Measurements from ENCODE around the gene COL18A1.

DNA sequence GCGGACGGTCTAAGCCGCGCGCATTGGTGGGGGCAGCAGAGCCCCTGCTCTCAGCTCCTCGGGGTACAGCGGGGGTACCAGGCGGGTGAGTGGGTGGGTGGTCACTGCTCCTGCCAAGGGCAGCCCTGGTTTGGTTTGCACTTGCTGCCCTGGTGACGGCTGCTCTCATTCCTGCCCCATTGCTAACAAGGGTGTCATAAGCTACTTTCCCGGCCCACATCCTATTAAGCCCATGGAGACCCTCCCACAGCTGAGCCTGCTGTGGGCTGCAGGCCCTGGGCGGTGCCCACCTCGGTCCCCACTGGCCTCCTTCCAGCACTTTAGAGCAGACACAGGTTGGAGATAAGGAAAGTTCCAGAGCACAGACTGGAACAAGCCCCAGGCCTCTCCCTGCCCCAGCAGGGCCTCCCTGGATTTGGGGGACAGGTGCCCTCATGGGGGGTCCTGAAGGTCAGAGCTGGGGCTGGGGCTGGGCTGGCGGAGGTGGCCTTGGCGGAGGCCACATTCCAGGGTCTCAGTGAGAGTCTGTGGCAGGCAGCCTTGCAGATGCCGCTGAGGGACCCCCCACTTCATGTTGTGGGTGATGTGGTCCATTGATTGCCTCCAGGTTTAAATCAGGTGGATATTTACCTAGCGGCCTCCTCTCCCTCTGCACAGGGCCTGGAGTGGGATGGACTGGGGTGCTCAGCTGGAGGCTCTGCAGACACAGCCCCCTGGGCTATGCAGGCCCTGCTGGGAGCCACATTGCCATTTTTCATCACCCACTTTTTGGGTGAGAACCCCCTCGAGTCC lies 27.0 kb downstream of the COL18A1 start:
- TF ChIP-seq, protein P1, sequence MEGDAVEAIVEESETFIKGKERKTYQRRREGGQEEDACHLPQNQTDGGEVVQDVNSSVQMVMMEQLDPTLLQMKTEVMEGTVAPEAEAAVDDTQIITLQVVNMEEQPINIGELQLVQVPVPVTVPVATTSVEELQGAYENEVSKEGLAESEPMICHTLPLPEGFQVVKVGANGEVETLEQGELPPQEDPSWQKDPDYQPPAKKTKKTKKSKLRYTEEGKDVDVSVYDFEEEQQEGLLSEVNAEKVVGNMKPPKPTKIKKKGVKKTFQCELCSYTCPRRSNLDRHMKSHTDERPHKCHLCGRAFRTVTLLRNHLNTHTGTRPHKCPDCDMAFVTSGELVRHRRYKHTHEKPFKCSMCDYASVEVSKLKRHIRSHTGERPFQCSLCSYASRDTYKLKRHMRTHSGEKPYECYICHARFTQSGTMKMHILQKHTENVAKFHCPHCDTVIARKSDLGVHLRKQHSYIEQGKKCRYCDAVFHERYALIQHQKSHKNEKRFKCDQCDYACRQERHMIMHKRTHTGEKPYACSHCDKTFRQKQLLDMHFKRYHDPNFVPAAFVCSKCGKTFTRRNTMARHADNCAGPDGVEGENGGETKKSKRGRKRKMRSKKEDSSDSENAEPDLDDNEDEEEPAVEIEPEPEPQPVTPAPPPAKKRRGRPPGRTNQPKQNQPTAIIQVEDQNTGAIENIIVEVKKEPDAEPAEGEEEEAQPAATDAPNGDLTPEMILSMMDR (conservative IDR thresholded peaks at IDR 0.05; ENCODE audit: low read length), result no peak
- TF ChIP-seq EZH2phosphoT487 (IDR thresholded peaks at IDR 0.05; ENCODE audit: borderline replicate concordance), result no peak

All from Loucy (cell line).